ENCODE measurements around the gene WFIKKN1.

GRCh38 chr16:621526-622105 lies 9.2 kb upstream of the WFIKKN1 start:
- TF ChIP-seq FOXA1 (IDR thresholded peaks at IDR 0.05) (no peak), ARNT (IDR thresholded peaks at IDR 0.05) (no peak), FOXM1 (IDR thresholded peaks at IDR 0.05; ENCODE audit: borderline replicate concordance) (no peak), NFRKB (IDR thresholded peaks at IDR 0.05) (no peak), SP1 (IDR thresholded peaks at IDR 0.05) (no peak), ELF4 (IDR thresholded peaks at IDR 0.05) (no peak), BHLHE40 (IDR thresholded peaks at IDR 0.05; ENCODE audit: borderline replicate concordance) (no peak)
